B cell (primary cell): ENCODE data around the gene NFATC1.

ENCODE experiments used
- CTCF ChIP-seq: fragments of 200-600 bp; IDR thresholded peaks from one replicate; pipeline ENCODE4 v1.8.0; 2022; ENCODE audit warnings: antibody characterized with exemption, mild to moderate bottlenecking
- EZH2 ChIP-seq: IDR thresholded peaks from 2 replicates; pipeline ENCODE4 v1.6.1; 2012; ENCODE audit warnings: borderline replicate concordance, low read depth, mild to moderate bottlenecking, moderate library complexity, low read length; ENCODE audit not compliant: insufficient read depth, poor library complexity, severe bottlenecking

GRCh38 chr18:79529991-79530390 lies 134.3 kb downstream of the NFATC1 start:
- TF ChIP-seq CTCF = no peak
- TF ChIP-seq EZH2 = no peak
